Suppressor macrophage treated with lipopolysaccharide for 1 hour (primary cell): ENCODE results near the gene WDR36.

Experiments used
- DNase-seq, 3 donors: peaks; one replicate each; pipeline ENCODE4 v3.0.0-alpha.2; 2020 to 2022

Gene WDR36

DNA sequence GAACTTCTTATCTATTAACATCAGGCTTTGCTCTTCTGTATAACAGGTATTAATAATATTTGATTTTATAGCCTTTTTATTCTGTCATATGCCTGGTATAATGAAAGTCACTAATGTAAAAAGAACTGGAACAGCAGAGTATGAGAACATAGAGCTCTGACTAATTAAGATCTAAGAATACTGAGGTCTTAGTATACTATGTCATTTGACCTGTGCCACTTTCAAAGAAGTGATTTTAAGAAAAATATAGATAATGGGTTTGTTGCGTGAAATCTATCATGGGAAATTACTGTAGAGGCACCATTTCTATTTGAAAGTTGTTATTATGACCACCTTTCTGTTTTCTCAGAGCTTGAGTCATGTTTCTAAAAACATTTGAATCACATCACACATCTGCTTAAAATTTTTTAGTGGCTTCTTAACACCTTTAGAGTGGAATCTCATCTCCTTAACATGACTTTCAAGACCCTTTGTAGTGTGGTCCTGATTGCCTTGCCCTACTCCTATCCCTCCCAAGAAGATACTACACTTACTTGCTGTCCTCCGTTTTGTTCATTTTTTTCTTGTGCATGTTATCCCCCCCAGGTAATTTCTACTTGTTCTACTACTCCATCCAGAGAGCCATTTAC is 14.3 kb downstream of the WDR36 start:
- DNase-seq = no peak

DNA sequence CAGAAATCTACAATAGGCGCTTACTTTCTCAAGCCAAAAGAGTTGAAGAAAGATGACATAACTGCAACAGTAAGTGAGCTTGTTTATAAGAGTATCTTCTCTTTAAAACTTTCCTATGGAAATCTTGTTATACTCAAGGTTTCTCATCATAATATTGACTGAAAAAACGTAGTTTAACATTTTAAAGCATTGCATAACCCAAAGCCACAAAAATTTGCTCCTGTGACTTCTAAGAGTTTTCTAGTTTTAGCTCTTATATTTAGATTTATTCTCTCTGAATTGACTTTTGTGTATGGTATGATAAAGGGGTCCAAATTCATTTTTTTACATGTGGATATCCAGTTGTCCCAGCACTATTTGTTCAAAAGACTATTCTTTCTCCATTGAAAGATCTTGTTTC is 15.2 kb downstream of the WDR36 start:
- no peak for DNase-seq

DNA sequence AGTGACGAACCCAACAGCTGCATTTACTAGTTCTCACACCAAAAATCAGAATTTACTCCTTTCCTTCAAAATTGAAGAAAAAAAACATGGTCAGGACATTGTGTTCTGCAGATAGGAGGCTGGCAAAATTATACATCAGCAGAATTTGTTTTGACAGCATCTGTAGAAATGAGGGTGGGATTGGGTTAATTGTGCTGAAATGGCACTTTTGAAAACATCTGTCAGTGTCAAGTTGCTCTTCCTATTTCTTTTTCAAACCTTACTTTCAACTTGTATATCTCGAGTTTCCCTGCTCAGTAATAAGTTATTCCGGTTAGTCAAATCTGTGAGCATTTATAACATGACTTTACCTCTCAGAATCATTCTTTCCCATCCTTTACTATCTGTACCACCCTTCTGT is 19.8 kb downstream of the WDR36 start:
- DNase-seq = no peak

DNA sequence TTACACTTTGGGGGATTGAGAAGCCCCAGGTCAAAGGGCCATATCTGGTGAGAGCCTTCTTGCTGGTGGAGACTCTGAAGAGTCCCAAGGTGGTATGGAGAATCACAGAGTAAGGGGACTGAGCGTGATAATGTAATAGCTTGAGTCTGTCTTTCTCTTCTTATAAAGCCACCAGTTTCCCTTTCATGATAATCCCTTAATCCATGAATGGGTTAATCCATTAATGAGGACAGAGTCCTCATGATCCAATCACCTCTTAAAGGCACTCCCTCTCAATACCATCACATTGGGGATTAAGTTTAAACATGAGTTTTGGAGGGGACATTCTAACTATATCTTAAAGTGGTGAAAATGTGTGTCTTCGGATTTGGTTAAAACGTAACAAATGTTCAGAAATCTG is 21.5 kb downstream of the WDR36 start:
- DNase-seq = no peak

- DNase-seq = peak in 1 of 3 donors; percentile 25
Measured at GRCh38 chr5:111115229-111115628, 23.1 kb downstream of the WDR36 start.

- peak; percentile 71 to 89 (median 88) for DNase-seq
Measured at GRCh38 chr5:111116550-111116949, 24.4 kb downstream of the WDR36 start.

DNA sequence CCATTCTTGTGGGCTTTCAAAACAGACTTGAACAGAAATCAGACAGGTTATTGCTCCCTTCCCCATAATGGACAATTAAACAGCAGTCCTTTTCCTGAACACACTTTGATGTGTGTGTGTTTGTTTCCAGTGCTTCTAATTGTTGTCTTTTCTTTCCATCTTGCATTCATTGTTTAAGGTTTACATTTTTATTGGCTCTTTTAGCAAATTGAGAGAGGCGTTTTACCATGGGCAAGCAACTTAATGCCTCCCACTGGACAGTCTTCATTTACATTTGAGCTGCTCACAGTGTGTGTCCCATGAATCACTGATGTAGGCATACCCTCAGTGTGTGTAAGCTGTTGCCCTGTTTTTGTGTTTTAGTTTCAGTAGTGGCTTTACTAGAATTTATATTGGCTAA is 25.0 kb downstream of the WDR36 start:
- no peak for DNase-seq

DNA sequence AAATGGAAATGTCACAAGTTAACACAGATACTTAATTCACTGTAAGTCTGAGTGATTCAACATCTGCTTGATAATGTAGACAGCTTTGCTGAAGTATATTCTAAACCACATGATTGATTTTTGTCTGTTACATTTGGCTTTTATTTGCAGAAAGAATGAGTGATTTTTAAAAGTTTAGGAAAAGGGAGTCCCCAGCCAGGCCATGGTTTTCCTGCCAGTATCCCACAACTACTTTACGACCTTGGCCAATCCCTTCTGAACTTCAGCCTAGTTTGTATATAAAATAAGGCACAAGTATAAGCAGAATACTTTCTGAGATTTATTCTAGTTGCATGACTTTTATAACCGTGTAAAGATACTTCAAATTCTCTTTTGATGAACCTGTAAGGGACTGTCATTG is 27.1 kb downstream of the WDR36 start:
- no peak for DNase-seq

- no peak for DNase-seq
Measured at GRCh38 chr5:111119856-111120255, 27.7 kb downstream of the WDR36 start.

GRCh38 chr5:111120911-111121310 is 28.8 kb downstream of the WDR36 start:
- DNase-seq = no peak

DNA sequence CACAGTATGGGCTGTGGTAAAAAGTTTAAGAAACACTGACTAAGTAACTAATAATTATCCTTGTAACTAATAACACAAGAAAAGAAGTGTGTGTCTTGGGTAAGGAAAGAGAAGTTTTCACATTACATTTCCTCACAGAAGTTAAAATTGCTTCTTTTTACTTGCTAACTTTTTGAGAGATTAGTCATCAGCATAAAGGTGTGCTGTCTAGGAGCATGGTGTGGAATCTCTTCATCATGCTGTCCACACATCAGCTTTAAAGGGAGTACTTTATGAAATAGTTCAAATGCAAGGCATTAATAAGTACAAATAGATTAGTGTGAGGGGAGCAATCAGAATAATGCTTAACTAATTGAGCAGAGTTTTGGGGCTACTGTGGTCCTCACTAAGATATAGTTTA is 29.8 kb downstream of the WDR36 start:
- no peak for DNase-seq

DNA sequence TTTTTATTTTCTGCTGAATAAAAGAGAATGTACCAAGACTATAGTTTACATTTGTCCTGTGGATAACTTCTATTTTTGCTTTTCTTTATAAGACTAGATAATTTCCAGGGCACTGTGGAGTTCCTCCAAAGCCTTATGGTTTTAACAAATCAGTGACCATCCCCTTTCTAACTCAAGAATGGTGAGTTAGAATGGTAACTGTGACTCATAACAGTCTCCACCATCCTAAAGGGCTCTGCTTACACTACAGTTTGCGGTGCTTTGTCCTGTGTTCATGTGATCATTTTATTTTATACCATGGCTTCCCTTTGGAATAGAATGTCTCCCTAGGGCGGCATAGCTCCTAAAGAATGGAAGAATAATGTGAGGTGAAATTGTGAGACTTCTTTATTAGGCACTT is 30.2 kb downstream of the WDR36 start:
- no peak for DNase-seq

DNA sequence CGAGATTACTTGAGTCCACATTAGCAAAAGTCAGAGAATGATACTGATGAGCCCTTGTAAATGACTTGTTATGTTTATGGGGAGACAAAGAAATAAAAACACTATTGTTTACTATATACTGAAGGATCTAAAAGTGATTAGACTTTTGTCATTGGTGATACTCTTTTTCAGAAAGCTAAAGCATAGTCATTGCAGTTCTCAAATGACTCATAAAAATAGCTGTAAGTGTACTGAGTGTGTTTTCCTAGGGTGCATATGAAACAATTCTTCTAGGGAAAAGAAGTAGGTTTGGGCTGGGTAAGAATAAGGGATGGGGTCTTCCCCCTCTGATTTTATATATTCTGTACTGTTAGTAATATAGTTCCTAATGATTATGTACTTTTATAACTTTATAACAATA is 32.6 kb downstream of the WDR36 start:
- DNase-seq = no peak

DNA sequence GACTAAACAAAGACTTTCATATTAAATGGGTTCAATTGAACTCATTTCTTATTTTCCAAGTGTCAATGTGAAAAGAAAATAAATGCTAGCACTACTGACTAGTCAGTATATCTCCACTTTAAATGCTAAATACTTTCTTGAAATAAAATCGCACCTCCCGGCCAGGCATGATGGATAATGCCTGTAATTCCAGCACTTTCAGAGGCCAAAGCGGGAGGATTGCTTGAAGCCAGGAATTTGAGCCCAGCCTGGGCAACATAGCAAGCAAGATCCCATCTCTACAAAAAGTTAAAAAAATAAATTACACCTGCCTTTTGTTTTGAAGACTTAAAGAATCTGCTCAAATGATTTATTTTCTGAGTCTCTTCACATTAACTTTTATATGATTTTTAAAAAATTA is 34.7 kb downstream of the WDR36 start:
- DNase-seq = no peak

- no peak for DNase-seq
Measured at GRCh38 chr5:111127453-111128195, 35.5 kb downstream of the WDR36 start.

DNA sequence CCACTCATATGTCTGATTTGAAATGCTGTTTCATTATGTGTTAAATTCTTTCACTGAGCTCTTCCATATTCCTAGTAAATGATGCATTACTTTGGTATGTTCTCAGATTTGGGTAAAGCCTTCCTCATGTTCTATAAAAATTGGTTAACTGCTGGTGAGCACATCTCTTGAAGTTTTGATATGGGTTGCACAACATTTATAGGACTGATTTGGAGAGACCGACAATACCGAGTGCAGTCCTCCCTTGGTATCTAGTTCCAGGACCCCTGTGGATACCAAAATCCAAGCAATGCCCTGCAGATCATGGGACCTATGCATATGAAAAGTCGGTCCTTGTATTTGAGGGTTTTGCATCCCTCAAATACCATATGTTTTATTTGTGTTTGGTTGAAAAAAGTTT is 37.8 kb downstream of the WDR36 start:
- no peak for DNase-seq

GRCh38 chr5:111131356-111131755 is 39.2 kb downstream of the WDR36 start:
- DNase-seq = no peak

DNA sequence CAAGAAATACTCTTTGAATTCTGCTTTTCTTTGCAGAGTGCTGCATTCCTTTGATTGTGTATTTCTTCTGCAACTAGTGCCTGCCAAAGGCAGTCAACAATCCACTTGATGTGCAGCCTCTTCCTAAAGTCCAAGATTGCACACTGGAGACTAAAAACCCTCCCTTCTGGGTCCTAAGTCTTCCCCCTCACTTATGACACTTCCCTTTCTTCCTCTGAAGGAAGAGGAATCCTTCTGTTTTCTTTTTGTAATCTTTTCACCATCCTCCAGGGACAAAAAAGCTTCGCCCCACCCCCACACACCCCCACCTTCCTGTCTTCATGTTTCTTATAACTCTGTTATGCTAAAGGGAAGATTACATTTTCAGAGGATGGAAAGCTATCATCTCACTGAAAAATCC is 39.9 kb downstream of the WDR36 start:
- DNase-seq = peak; percentile 38 to 51 (median 45)

DNA sequence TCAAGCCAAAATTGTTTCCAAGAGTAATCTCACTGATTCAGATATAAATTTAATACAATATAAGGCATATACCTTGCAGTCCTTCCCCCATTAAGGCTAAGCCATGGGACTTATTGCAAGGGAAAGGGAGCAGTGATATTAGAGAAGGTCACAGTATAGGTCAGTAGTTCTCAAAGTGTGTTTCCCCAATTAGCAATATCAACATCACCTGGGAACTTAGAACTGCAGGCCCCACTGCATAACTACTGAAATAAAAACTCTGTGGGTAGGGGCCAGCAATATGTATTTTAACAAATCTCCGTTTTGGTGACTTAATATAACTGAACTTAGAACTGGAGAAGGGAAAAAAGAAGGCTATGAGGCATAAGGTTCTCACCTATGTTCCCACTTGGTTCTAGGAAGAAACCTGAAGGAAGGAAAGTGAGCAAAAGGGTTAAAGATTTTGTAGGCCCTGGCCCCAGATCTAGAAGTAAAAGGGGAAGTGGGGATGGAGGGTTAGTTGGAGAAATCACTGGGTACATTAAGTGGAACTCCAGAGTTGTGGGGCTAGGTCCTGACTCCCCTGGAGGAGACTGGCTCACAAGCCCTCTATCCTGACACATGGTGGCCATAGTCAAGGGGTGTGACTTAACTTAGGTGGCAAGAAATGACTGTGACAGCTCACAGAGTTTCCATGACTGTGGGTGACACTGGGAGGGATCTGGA is 40.7 kb downstream of the WDR36 start:
- no peak for DNase-seq

DNA sequence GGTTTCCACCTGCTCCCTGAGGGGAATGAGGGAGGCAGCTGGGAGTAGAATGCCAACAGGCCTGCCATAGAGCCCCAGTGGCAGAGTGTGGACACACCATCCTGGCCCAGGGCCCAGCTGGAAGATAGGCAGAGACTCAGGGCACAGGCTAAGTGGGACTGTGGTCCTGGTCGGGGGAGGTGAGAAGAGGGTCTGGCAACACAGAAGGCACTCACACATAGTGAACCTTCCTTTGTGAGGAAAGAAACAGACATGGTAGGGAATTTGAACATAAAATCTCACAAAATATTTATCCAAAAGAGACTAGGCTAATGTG is 41.2 kb downstream of the WDR36 start:
- DNase-seq = no peak

DNA sequence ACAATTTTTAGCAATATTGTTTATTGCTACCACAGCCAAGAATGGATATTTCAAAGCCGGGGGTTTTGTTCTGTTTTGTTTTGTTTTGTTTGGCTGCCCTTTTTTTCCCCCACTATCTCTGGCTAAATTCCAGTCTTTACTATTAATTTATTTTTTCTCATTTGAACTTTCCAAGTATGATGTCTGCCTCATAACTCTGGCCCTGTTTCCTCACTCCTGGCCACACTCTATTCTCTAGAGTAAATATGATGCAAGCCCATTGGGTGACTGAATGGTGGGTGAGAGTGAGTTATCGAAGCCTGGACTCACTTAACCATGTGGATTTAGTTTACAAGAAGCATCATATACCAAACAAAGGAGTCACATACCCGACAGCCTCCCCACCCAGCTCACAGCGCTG is 41.9 kb downstream of the WDR36 start:
- no peak for DNase-seq

GRCh38 chr5:111134864-111135263 is 42.7 kb downstream of the WDR36 start:
- DNase-seq = no peak

GRCh38 chr5:111135363-111135762 is 43.2 kb downstream of the WDR36 start:
- DNase-seq = no peak

DNA sequence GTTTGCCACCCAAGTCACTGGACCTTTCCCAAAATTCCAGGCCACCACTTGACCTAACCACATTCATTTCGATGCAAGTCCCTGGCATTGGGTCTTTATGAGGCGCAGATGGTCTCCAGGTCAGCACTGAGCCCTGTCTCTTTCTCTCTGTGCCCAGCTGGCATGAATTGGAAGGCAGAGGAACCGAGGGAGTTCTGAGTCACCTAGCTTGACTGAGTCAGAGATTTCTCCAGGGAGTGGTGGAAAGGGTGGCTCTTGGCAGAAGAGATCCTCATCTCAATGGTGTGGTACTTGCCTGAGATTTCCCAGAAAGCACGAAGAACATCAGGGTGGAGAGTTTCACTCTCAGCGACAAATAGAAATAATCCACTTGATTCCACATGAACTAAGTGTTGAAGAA is 43.8 kb downstream of the WDR36 start:
- DNase-seq = peak in 2 of 3 donors; percentile 25 to 36
